Gastrocnemius medialis (tissue), 4 donors: Measurements from ENCODE around the gene WEE2. TPM values are rescaled to one million over a fixed set of nuclear protein-coding genes. Genes with fewer than 3 reads are reported as not detected.

ENCODE experiments used
- ATAC-seq, 2 donors: fragments of 150-250 bp; one replicate each; pipeline ENCODE4 v1.9.1; 2016
- DNase-seq, 2 donors: peaks; one replicate each; pipeline ENCODE4 v3.0.0-alpha.2; 2019
- H3K27ac ChIP-seq, 4 donors: fragments of 200-600 bp; sonication (generic); 1 replicate in 1 of 4; 2 replicates in 3 of 4; pipeline ENCODE4 v1.5.1; 2016 to 2018; ENCODE audit warnings: mild to moderate bottlenecking in 2 of 4, moderate library complexity in 1 of 4
- H3K27me3 ChIP-seq, 3 donors: fragments of 200-600 bp; sonication (generic) in 2 of 3; 1 replicate in 1 of 3; 2 replicates in 2 of 3; pipeline versions ENCODE4 v1.5.1 to v1.6.0; 2016 to 2019; ENCODE audit warnings: mild to moderate bottlenecking in 1 of 3, moderate library complexity in 1 of 3
- H3K36me3 ChIP-seq, 2 donors: fragments of 200-600 bp; sonication (generic) in 1 of 2; one replicate each; pipeline ENCODE4 v1.5.1; 2017 to 2018
- H3K4me1 ChIP-seq, 2 donors: fragments of 200-600 bp; sonication (generic) in 1 of 2; one replicate each; pipeline ENCODE4 v1.5.1; 2016 to 2017; ENCODE audit warnings: mild to moderate bottlenecking in 2 of 2
- H3K4me3 ChIP-seq, 4 donors: fragments of 200-600 bp; sonication (generic) in 3 of 4; 1 replicate in 1 of 4; 2 replicates in 3 of 4; pipeline ENCODE4 v1.5.1; 2016 to 2019; ENCODE audit warnings: mild to moderate bottlenecking in 2 of 4
- H3K9me3 ChIP-seq, 3 donors: fragments of 200-600 bp; sonication (generic) in 2 of 3; 1 replicate in 1 of 3; 2 replicates in 2 of 3; pipeline ENCODE4 v1.5.1; 2016 to 2019
- POLR2A ChIP-seq, 2 donors: fragments of 450-650 bp; IDR thresholded peaks; one replicate each; pipeline ENCODE4 v1.6.1; 2017; ENCODE audit warnings: antibody characterized with exemption in 2 of 2, mild to moderate bottlenecking in 2 of 2, moderate library complexity in 2 of 2
- in situ Hi-C, 4 donors: fragments of 200-750 bp; cut with MboI; loops; one replicate each; pipeline versions ENCODE4 v1.15.0 to v1.8.0; 2017; ENCODE audit warnings: low sequenced_read_pairs in 4 of 4
- intact Hi-C: fragments of 100-400 bp; cut with DNase I; formaldehyde crosslinking; loops from one replicate; pipeline ENCODE4 v1.15.1; 2023; ENCODE audit warnings: low total_unique reads
- total RNA-seq, 4 donors: library from RNA; depleted of rRNA; stranded (reverse); fragments of >200 nt; gene quantifications; one replicate each; pipeline versions ENCODE4 v1.1.0 to v1.2.3, GENCODE V29; 2016
- TF ChIP-seq, protein P1 (sequence below), 5 experiments: fragments of 450-650 bp in 3 of 5; fragments of 200-600 bp in 2 of 5; sonication (generic) in 2 of 5; IDR thresholded peaks in 4 of 5; conservative IDR thresholded peaks in 1 of 5; 1 replicate in 4 of 5; 2 replicates in 1 of 5; pipeline ENCODE4 v1.5.1; 2016 to 2019; ENCODE audit warnings: antibody characterized with exemption in 5 of 5, mild to moderate bottlenecking in 3 of 5, moderate library complexity in 3 of 5

The WEE2 gene
- total RNA-seq, 4 donors from 2014 or later = not detected

DNA sequence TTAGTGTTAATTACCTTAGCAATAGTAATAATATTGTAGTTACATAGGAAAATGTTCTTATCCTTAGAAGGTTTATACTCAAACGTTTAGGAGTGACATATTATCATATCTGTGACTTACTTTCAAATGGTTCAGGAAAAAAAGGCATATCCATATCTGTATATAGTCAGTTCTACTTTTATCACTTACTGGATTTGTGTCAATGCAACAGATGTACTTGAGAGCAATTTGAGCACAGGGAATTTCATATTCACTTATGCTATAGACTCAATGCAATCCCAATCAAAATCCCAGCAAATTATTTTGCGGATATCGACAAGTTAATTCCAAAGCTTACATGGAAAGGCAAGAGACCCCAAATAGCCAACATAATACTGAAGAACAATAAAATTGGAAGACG, 16.2 kb upstream of the WEE2 start:
- DNase-seq (no peak), ATAC-seq (no peak)
- Histone ChIP-seq H3K27ac (no peak overlapping the region), H3K4me3 (no peak overlapping the region), H3K4me1 (peaks cover 3 to 10% of the 10 kb centered on the region in 2 donors), H3K27me3 (no peaks in the 10 kb centered on the region), H3K9me3 (no peaks in the 10 kb centered on the region), H3K36me3 (no peaks in the 10 kb centered on the region)
- intact Hi-C loops (no loop called here), in situ Hi-C loops (no loop called here)
- no peak for TF ChIP-seq POLR2A (IDR thresholded peaks at IDR 0.05)
- TF ChIP-seq, protein P1, sequence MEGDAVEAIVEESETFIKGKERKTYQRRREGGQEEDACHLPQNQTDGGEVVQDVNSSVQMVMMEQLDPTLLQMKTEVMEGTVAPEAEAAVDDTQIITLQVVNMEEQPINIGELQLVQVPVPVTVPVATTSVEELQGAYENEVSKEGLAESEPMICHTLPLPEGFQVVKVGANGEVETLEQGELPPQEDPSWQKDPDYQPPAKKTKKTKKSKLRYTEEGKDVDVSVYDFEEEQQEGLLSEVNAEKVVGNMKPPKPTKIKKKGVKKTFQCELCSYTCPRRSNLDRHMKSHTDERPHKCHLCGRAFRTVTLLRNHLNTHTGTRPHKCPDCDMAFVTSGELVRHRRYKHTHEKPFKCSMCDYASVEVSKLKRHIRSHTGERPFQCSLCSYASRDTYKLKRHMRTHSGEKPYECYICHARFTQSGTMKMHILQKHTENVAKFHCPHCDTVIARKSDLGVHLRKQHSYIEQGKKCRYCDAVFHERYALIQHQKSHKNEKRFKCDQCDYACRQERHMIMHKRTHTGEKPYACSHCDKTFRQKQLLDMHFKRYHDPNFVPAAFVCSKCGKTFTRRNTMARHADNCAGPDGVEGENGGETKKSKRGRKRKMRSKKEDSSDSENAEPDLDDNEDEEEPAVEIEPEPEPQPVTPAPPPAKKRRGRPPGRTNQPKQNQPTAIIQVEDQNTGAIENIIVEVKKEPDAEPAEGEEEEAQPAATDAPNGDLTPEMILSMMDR (IDR thresholded peaks at IDR 0.05 in 4 of 5, conservative IDR thresholded peaks at IDR 0.05 in 1 of 5) = no peak

DNA sequence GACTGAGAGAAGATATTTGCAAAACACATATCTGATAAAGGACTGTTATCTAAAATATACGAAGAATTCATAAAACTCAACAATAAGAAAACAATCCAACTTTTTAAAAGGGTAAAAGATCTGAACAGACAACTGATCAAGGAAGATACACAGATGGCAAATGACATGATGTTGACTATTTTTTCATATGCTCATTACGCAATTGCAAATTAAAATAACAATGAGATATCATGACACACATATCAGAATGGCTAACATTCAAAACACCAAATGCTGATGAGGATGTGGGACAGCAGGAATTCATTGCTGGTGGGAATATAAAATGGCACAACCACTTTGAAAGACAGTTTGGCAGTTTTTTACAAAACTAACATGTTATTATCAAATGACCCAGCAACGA, 15.1 kb upstream of the WEE2 start:
- ATAC-seq (no peak), DNase-seq (no peak)
- no peaks in the 10 kb centered on the region for H3K36me3 ChIP-seq
- no peaks in the 10 kb centered on the region for H3K9me3 ChIP-seq
- in situ Hi-C loops = no loop called here
- no peak overlapping the region for H3K4me3 ChIP-seq
- TF ChIP-seq, protein P1 (IDR thresholded peaks at IDR 0.05 in 4 of 5, conservative IDR thresholded peaks at IDR 0.05 in 1 of 5) = no peak
- no peak for TF ChIP-seq POLR2A (IDR thresholded peaks at IDR 0.05)
- intact Hi-C loops = no loop called here
- no peak overlapping the region for H3K27ac ChIP-seq
- H3K27me3 ChIP-seq = no peaks in the 10 kb centered on the region
- H3K4me1 ChIP-seq = peaks cover 0 to 16% of the 10 kb centered on the region in 2 donors

DNA sequence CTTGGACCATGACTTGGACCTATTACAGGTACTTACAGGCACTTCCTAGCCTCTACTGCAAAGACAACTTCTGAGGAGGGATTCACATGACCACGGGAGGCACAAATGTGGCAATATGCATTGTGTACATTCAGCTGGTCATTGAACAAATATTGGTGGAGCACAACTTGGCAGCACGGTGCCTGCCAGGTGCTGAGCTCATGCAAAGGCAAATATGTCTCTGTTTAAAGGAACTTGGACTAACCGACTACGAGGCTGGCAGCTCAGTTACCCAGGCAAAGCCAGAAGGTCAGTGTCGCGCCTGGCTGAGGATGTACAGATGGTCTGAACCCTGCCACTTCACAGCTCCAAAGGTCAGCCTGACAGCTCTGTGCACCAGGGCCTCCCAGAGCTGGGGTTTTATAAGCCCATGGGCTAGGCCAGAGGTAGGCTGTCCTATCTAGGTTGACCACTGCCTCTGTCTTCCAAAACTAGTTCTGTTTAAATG, 12.3 kb upstream of the WEE2 start:
- no peak for ATAC-seq
- H3K36me3 ChIP-seq = no peaks in the 10 kb centered on the region
- no peak for TF ChIP-seq POLR2A (IDR thresholded peaks at IDR 0.05)
- TF ChIP-seq, protein P1 (IDR thresholded peaks at IDR 0.05 in 4 of 5, conservative IDR thresholded peaks at IDR 0.05 in 1 of 5) = no peak
- H3K4me3 ChIP-seq = no peak overlapping the region
- intact Hi-C loops = no loop called here
- in situ Hi-C loops = no loop called here
- H3K9me3 ChIP-seq = no peaks in the 10 kb centered on the region
- no peaks in the 10 kb centered on the region for H3K27me3 ChIP-seq
- H3K4me1 ChIP-seq = peaks cover 7 to 20% of the 10 kb centered on the region in 2 donors
- DNase-seq = no peak
- H3K27ac ChIP-seq = no peak overlapping the region

DNA sequence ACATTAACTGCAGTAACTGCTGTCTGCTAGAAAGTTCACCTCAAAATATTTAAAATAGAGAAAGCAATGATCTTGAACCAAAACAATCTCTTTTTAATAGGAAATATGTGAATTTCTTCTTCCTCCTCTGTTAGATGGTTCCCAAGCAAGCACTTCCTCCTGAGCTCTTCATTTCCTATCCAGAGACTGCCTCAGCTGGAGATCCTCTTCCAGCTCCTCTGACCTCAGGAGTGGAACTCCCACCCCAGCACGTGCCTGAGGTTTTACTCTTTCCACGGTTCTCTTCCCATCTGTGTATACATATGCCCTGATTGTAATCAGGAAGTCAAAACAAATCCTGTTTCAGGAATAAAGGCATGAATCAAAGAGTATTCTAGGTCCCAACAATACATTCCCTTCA, 11.8 kb upstream of the WEE2 start:
- Histone ChIP-seq H3K4me3 (no peak overlapping the region), H3K4me1 (peaks cover 10 to 17% of the 10 kb centered on the region in 2 donors), H3K27ac (no peak overlapping the region), H3K9me3 (no peaks in the 10 kb centered on the region), H3K36me3 (no peaks in the 10 kb centered on the region), H3K27me3 (no peaks in the 10 kb centered on the region)
- ATAC-seq (no peak), DNase-seq (no peak)
- in situ Hi-C loops = no loop called here
- intact Hi-C loops = no loop called here
- TF ChIP-seq, protein P1 (IDR thresholded peaks at IDR 0.05 in 4 of 5, conservative IDR thresholded peaks at IDR 0.05 in 1 of 5) = no peak
- no peak for TF ChIP-seq POLR2A (IDR thresholded peaks at IDR 0.05)
